ENCODE data around the gene MOB3A.
"Not testable (repeated sequence)": the region's sequence is repeated elsewhere in the genome, so short reads cannot be mapped to it uniquely, and the experiment has no call there.

MOB3A gene

GRCh38 chr19:2108251-2109016 lies 12.3 kb upstream of the MOB3A start:
- DNase-seq (ENCODE audit: low read depth in 3 of 3, low spot score in 1 of 3), result no peak

- DNase-seq (ENCODE audit: low read depth in 3 of 3, low spot score in 1 of 3), result no peak
These were observed 7.0 kb upstream of the MOB3A start for GRCh38 chr19:2103045-2103707.

- no peak for DNase-seq (ENCODE audit: low read depth in 3 of 3, low spot score in 1 of 3)
These were observed 5.5 kb upstream of the MOB3A start for GRCh38 chr19:2101417-2102335.

GRCh38 chr19:2100719-2101061 lies 4.6 kb upstream of the MOB3A start:
- DNase-seq (ENCODE audit: low read depth in 3 of 3, low spot score in 1 of 3), result no peak

GRCh38 chr19:2099937-2100718 lies 4.0 kb upstream of the MOB3A start:
- no peak for DNase-seq (ENCODE audit: low read depth in 3 of 3, low spot score in 1 of 3)

GRCh38 chr19:2099054-2099501 lies 3.0 kb upstream of the MOB3A start:
- no peak for DNase-seq (ENCODE audit: low read depth in 3 of 3, low spot score in 1 of 3)

GRCh38 chr19:2097886-2098327 lies 1.8 kb upstream of the MOB3A start:
- DNase-seq (ENCODE audit: low read depth in 3 of 3, low spot score in 1 of 3), result no peak

GRCh38 chr19:2097203-2097885 lies 1.2 kb upstream of the MOB3A start:
- no peak for DNase-seq (ENCODE audit: low read depth in 3 of 3, low spot score in 1 of 3)

- DNase-seq (ENCODE audit: low read depth in 3 of 3, low spot score in 1 of 3), result peak; percentile 100
These were observed 515 bp upstream of the MOB3A start, which contains the start of gene IZUMO4 for GRCh38 chr19:2096480-2097202. Gene IZUMO4, plus strand, starts transcription at chr19:2096915. Its CDS starts 31 bp downstream, at chr19:2096946.

- DNase-seq (ENCODE audit: low read depth in 3 of 3, low spot score in 1 of 3), result not testable (repeated sequence)
These were observed 4.1 kb downstream of the MOB3A start for GRCh38 chr19:2091926-2092525.

GRCh38 chr19:2089727-2090053 lies 6.4 kb downstream of the MOB3A start:
- DNase-seq (ENCODE audit: low read depth in 3 of 3, low spot score in 1 of 3), result no peak

- no peak for DNase-seq (ENCODE audit: low read depth in 3 of 3, low spot score in 1 of 3)
These were observed 7.0 kb downstream of the MOB3A start for GRCh38 chr19:2089001-2089711.

- no peak for DNase-seq (ENCODE audit: low read depth in 3 of 3, low spot score in 1 of 3)
These were observed 8.5 kb downstream of the MOB3A start for GRCh38 chr19:2087621-2088100.

- DNase-seq (ENCODE audit: low read depth in 3 of 3, low spot score in 1 of 3), result not testable (repeated sequence)
These were observed 9.2 kb downstream of the MOB3A start for GRCh38 chr19:2086695-2087620.

- peak; percentile 66 to 95 (median 80) for DNase-seq (ENCODE audit: low read depth in 3 of 3, low spot score in 1 of 3)
These were observed 11.0 kb downstream of the MOB3A start for GRCh38 chr19:2084993-2085720.

GRCh38 chr19:2083174-2083854 lies 12.8 kb downstream of the MOB3A start:
- DNase-seq (ENCODE audit: low read depth in 3 of 3, low spot score in 1 of 3), result peak in 2 of 3 donors; percentile 44 to 59
